GM19467 (cell line): ENCODE results near the gene KIFC1.
A peak's percentile ranks its signal among the peaks of the same experiment; 100 is the strongest.

Experiments
- ATAC-seq: cut with Tn5 transposase; IDR thresholded peaks from one replicate; pipeline ENCODE4 v1.9.1; 2021; ENCODE audit warnings: mild to moderate bottlenecking, moderate library complexity; ENCODE audit not compliant: unreplicated experiment

Gene KIFC1

GRCh38 chr6:33439956-33440648 is 48.5 kb downstream of the KIFC1 start:
- ATAC-seq, result no peak

- no peak for ATAC-seq
Observed at GRCh38 chr6:33440649-33441309, 49.2 kb downstream of the KIFC1 start.

DNA sequence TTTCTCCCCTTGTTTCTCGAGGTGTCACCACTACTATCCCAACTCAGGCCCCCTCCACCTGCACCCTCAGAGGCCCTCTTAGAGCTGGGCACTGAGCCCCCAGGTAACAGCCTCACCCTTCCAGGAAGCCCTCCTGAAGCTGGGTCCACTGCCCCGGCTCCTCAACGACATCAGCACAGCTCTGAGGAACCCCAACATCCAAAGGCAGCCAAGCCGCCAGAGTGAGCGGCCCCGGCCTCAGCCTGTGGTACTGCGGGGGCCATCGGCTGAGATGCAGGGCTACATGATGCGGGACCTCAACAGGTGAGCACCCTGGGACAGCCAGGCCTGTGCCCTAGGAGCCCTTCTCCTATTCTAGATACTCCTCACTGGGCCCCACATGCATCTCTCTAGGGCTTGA is 49.8 kb downstream of the KIFC1 start:
- no peak for ATAC-seq

DNA sequence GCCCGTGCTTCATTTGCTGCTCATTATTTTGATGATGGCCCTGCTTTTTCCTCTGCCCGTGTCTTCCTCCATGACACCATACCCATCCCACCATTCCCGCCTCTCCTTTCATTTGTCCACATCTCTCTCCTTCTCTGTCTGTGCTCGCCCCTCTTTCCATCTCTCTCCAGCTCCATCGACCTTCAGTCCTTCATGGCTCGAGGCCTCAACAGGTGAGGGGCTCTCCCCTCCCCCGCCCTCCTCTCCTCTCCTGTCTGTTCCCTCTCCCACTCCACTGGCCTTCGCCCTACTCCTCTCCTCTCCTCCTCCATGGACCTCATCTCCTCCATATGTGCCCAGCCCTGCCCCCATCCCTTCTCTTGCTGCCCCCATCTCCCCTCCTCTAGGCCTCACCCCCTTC is 50.7 kb downstream of the KIFC1 start:
- no peak for ATAC-seq

- no peak for ATAC-seq
Observed at GRCh38 chr6:33443025-33443424, 51.4 kb downstream of the KIFC1 start.

- no peak for ATAC-seq
Observed at GRCh38 chr6:33443619-33444504, 52.2 kb downstream of the KIFC1 start.

- ATAC-seq, result no peak
Observed at GRCh38 chr6:33445119-33445603, 53.5 kb downstream of the KIFC1 start.

DNA sequence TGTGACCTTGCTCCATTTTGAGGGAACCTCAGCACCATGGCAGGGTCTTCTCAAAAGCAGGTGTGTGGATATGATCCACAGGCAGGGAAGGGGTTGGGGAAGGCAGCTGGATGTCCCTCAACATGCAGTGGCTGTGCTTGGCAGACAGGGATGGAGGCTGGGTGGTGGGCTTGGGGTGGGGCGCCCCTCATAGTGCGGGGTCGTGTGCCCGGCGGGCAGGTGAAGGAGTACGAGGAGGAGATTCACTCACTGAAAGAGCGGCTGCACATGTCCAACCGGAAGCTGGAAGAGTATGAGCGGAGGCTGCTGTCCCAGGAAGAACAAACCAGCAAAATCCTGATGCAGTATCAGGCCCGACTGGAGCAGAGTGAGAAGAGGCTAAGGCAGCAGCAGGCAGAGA is 54.7 kb downstream of the KIFC1 start:
- ATAC-seq, result no peak

GRCh38 chr6:33450434-33450833 is 58.8 kb downstream of the KIFC1 start:
- no peak for ATAC-seq

GRCh38 chr6:33451606-33452005 is 60.0 kb downstream of the KIFC1 start:
- ATAC-seq, result no peak

GRCh38 chr6:33452496-33452895 is 60.9 kb downstream of the KIFC1 start:
- ATAC-seq, result no peak

GRCh38 chr6:33453393-33454008 is 61.9 kb downstream of the KIFC1 start:
- no peak for ATAC-seq

GRCh38 chr6:33454009-33454946 is 62.7 kb downstream of the KIFC1 start, which contains the start of gene ZBTB9:
Gene ZBTB9 (plus strand): TSS chr6:33454576. CDS start chr6:33455101, 525 bp downstream.
- ATAC-seq, result peak; percentile 97

DNA sequence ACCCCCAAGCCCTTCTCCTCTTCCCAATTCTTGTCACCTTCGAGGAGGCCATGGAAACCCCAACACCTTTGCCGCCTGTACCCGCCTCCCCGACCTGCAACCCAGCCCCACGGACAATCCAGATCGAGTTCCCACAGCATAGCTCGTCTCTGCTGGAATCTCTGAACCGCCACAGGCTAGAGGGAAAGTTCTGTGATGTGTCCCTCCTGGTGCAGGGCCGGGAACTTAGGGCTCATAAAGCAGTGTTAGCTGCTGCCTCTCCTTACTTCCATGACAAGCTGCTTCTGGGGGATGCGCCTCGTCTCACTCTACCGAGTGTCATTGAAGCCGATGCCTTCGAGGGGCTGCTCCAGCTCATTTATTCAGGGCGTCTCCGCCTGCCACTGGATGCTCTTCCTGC is 63.4 kb downstream of the KIFC1 start:
- no peak for ATAC-seq

DNA sequence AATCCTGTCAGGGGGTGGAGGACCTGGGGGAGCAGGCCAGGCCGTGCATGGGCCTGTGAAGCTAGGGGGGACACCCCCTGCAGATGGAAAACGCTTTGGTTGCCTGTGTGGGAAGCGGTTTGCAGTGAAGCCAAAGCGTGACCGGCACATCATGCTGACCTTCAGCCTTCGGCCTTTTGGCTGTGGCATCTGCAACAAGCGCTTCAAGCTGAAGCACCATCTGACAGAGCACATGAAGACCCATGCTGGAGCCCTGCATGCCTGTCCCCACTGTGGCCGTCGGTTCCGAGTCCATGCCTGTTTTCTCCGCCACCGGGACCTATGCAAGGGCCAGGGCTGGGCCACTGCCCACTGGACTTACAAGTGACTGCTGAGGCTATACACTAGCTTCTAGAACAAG is 64.5 kb downstream of the KIFC1 start:
- no peak for ATAC-seq

- no peak for ATAC-seq
Observed at GRCh38 chr6:33458676-33459075, 67.1 kb downstream of the KIFC1 start.

GRCh38 chr6:33459226-33459625 is 67.6 kb downstream of the KIFC1 start:
- no peak for ATAC-seq
